ENCODE measurements around the gene LBX2. TPM values are rescaled to one million over a fixed set of nuclear protein-coding genes. Genes with fewer than 3 reads are reported as not detected.

LBX2 gene
- total and polyA plus RNA-seq, 9 of the 15 experiments (the other 6 are each of a cell fraction or from before 2014, with no cell fraction given), result 0.39 to 6.2 (median 1.8) TPM; not detected in 1

- peak; percentile 79 for TF ChIP-seq ATF7 (IDR thresholded peaks at IDR 0.05)
- no peak for TF ChIP-seq POU5F1 (IDR thresholded peaks at IDR 0.05; ENCODE audit: borderline replicate concordance, low read depth, low read length, partially characterized antibody)
- TF ChIP-seq RFX1 (IDR thresholded peaks at IDR 0.05), result peak; percentile 81
- TF ChIP-seq POLR2G (IDR thresholded peaks at IDR 0.05; ENCODE audit: low read depth, low read length), result peak; percentile 72
- TF ChIP-seq ZNF507 (tag; conservative IDR thresholded peaks at IDR 0.05), result no peak
- no peak for TF ChIP-seq ZNF551 (CRISPR knock-in tag; IDR thresholded peaks at IDR 0.05)
- TF ChIP-seq E2F4 (CRISPR knock-in tag; IDR thresholded peaks at IDR 0.05; ENCODE audit: low read depth), result no peak
- no peak for TF ChIP-seq TFE3 (CRISPR knock-in tag; IDR thresholded peaks at IDR 0.05)
- no peak for TF ChIP-seq ZFP30 (CRISPR knock-in tag; IDR thresholded peaks at IDR 0.05; ENCODE audit: borderline replicate concordance)
- no peak for TF ChIP-seq NUFIP1 (IDR thresholded peaks at IDR 0.05; ENCODE audit: partially characterized antibody)
- no peak for TF ChIP-seq MEF2A (IDR thresholded peaks at IDR 0.05; ENCODE audit: control insufficient read depth, low read depth, low read length)
- TF ChIP-seq BRF1 (IDR thresholded peaks at IDR 0.05; ENCODE audit: borderline replicate concordance, extremely low read depth, insufficient read length), result no peak
- TF ChIP-seq, protein P1, sequence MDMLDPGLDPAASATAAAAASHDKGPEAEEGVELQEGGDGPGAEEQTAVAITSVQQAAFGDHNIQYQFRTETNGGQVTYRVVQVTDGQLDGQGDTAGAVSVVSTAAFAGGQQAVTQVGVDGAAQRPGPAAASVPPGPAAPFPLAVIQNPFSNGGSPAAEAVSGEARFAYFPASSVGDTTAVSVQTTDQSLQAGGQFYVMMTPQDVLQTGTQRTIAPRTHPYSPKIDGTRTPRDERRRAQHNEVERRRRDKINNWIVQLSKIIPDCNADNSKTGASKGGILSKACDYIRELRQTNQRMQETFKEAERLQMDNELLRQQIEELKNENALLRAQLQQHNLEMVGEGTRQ (CRISPR knock-in tag; IDR thresholded peaks at IDR 0.05), result no peak
- peak; percentile 72 for TF ChIP-seq NFYB (IDR thresholded peaks at IDR 0.05; ENCODE audit: extremely low read depth, insufficient read length)
- TF ChIP-seq SRSF9 (IDR thresholded peaks at IDR 0.05; ENCODE audit: borderline replicate concordance, low read depth, low read length), result no peak
- TF ChIP-seq, protein P2, sequence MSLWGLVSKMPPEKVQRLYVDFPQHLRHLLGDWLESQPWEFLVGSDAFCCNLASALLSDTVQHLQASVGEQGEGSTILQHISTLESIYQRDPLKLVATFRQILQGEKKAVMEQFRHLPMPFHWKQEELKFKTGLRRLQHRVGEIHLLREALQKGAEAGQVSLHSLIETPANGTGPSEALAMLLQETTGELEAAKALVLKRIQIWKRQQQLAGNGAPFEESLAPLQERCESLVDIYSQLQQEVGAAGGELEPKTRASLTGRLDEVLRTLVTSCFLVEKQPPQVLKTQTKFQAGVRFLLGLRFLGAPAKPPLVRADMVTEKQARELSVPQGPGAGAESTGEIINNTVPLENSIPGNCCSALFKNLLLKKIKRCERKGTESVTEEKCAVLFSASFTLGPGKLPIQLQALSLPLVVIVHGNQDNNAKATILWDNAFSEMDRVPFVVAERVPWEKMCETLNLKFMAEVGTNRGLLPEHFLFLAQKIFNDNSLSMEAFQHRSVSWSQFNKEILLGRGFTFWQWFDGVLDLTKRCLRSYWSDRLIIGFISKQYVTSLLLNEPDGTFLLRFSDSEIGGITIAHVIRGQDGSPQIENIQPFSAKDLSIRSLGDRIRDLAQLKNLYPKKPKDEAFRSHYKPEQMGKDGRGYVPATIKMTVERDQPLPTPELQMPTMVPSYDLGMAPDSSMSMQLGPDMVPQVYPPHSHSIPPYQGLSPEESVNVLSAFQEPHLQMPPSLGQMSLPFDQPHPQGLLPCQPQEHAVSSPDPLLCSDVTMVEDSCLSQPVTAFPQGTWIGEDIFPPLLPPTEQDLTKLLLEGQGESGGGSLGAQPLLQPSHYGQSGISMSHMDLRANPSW (CRISPR knock-in tag; IDR thresholded peaks at IDR 0.05), result no peak
- TF ChIP-seq ZC3H8 (IDR thresholded peaks at IDR 0.05), result no peak
- TF ChIP-seq NR0B1 (IDR thresholded peaks at IDR 0.05; ENCODE audit: partially characterized antibody), result no peak
- no peak for TF ChIP-seq TEAD2 (tag; IDR thresholded peaks at IDR 0.05)
- TF ChIP-seq MBD2 (IDR thresholded peaks at IDR 0.05; ENCODE audit: borderline replicate concordance, low read depth), result peak; percentile 94
- no peak for TF ChIP-seq POLR2B (IDR thresholded peaks at IDR 0.05; ENCODE audit: low read depth, partially characterized antibody)
Measured at GRCh38 chr2:74458132-74458937, 41.1 kb downstream of the LBX2 start, which contains the start of gene WBP1 (continued).

All from K562 (cell line).